Measurements from ENCODE around the gene DTYMK. TPM values are rescaled to one million over a fixed set of nuclear protein-coding genes. Genes with fewer than 3 reads are reported as not detected.

DTYMK gene
- total RNA-seq (2021; fragmentation: NEBNext Ultra II Directional; extraction: Animal tissue kit (Norgen Biotek cat#: 25700)) (69.9 and 70.5 TPM in 2 replicates), polyA plus RNA-seq (2011; rRNA removed) (58.3 and 82.3 TPM in 2 replicates), polyA minus RNA-seq (2011; rRNA and poly(A)+ RNA removed) (19.6 and 25.7 TPM in 2 replicates)
- polyA plus RNA-seq (2011; cell fraction: cytosol; rRNA removed) = 74.7 TPM
- 77.7 TPM for polyA plus RNA-seq (2011; cell fraction: nucleus; rRNA removed)
- 60.0 to 66.8 TPM (median 63.3 TPM) in 4 replicates for polyA plus RNA-seq (2012, experiment 1 of 2)
- polyA plus RNA-seq (2012, experiment 2 of 2) = 92.7 TPM
- 60.0 TPM for polyA plus RNA-seq (2013, experiment 1 of 2)
- polyA plus RNA-seq (2013, experiment 2 of 2) = 59.1 TPM
- 31.5 TPM for polyA minus RNA-seq (2011; cell fraction: cytosol; rRNA and poly(A)+ RNA removed)
- polyA minus RNA-seq (2011; cell fraction: nucleus; rRNA and poly(A)+ RNA removed) = 21.3 TPM
- long read RNA-seq, experiment 1, transcript DTYMK-201 (5 exons, 1,232 nt) = major isoform, 40 of 72 reads
- long read RNA-seq, experiment 1, transcript DTYMK-202 (4 exons, 1,089 nt) = minor isoform, 11 of 72 reads
- long read RNA-seq, experiment 1, partial matches to known transcripts = 2 of 72 reads
- long read RNA-seq, experiment 1, other reads (novel, unspliced or antisense) = 17 of 72 reads
- long read RNA-seq, experiment 2, transcript DTYMK-201 (5 exons, 1,232 nt) = major isoform, 64 of 94 reads
- long read RNA-seq, experiment 2, transcript DTYMK-202 (4 exons, 1,089 nt) = minor isoform, 20 of 94 reads
- long read RNA-seq, experiment 2, partial matches to known transcripts = 2 of 94 reads
- long read RNA-seq, experiment 2, other reads (novel, unspliced or antisense) = 7 of 94 reads

GRCh38 chr2:241686650-241687425, at the start of gene DTYMK:
Gene DTYMK (minus strand): TSS chr2:241686815. CDS start chr2:241686783, 32 bp downstream.
- Histone ChIP-seq H3K4ac (replicated peaks; ENCODE audit: insufficient read length, low read depth, low read length) (peak within 1 kb of the TSS; percentile 14), H2BK20ac (ENCODE audit: low read length) (no peak within 1 kb of the TSS), H2BK12ac (ENCODE audit: low read depth, low read length) (no peak within 1 kb of the TSS), H3K14ac (ENCODE audit: insufficient read length) (no peak within 1 kb of the TSS), H3K56ac (replicated peaks; ENCODE audit: insufficient read length, low read depth, low read length) (peak within 1 kb of the TSS; percentile 86), H3K79me1 (ENCODE audit: low read depth, low read length) (peaks cover 6% of the 10 kb centered on the region), H3K4me2 (ENCODE audit: insufficient read depth in 1 of 2, low read depth in 2 of 2, low read length in 2 of 2) (peak within 1 kb of the TSS; percentile 86), H3K18ac (ENCODE audit: extremely low read depth, low read length) (peak within 1 kb of the TSS; percentile 71), H3K27me3 (replicated peaks in 1 of 4; ENCODE audit: control insufficient read depth in 3 of 4, extremely low read depth in 1 of 4, insufficient read depth in 3 of 4, low read length in 3 of 4) (no peaks in the 10 kb centered on the region), H3K9me3 (ENCODE audit: insufficient read depth in 2 of 2, low read depth in 1 of 2, low read length in 1 of 2) (no peaks in the 10 kb centered on the region), H3K9ac (replicated peaks in 1 of 4; ENCODE audit: extremely low read depth in 1 of 4, low read depth in 3 of 4, low read length in 3 of 4) (peak within 1 kb of the TSS; percentile 82 to 95 (median 88)), H3K23ac (ENCODE audit: insufficient read length) (no peak within 1 kb of the TSS), H3K4me3 (ENCODE audit: extremely low read depth in 1 of 4, insufficient read depth in 2 of 4, low read depth in 3 of 4, low read length in 4 of 4) (peak within 1 kb of the TSS; percentile 84 to 94 (median 91)), H3K4me1 (replicated peaks in 1 of 4; ENCODE audit: control insufficient read depth in 3 of 4, insufficient read depth in 4 of 4, low read length in 3 of 4) (peaks cover 0 to 8% (median 0%) of the 10 kb centered on the region in 4 experiments; a peak in 1 of 7 replicates), H4K20me1 (replicated peaks in 1 of 2; ENCODE audit: control insufficient read depth in 1 of 2, insufficient read depth in 2 of 2, low read length in 2 of 2) (peaks cover 0 to 6% of the 10 kb centered on the region in 2 experiments), H2BK15ac (ENCODE audit: low read length) (no peak within 1 kb of the TSS), H2AFZ (ENCODE audit: low read length) (peak within 1 kb of the TSS; percentile 29; the same call in 1 of the 2 replicates), H4K5ac (ENCODE audit: insufficient read length, low read depth, low read length) (no peak within 1 kb of the TSS), H3K79me2 (ENCODE audit: control insufficient read depth in 1 of 2, insufficient read depth in 2 of 2, low read length in 2 of 2) (peaks cover 0 to 23% of the 10 kb centered on the region in 2 experiments; a peak in 2 of 4 replicates), H2BK120ac (replicated peaks; ENCODE audit: low read depth, low read length) (no peak within 1 kb of the TSS), H4K8ac (ENCODE audit: extremely low read depth, insufficient read depth, low read length) (peak within 1 kb of the TSS; percentile 93), H2AK5ac (ENCODE audit: low read depth, low read length) (no peak within 1 kb of the TSS), H3K23me2 (ENCODE audit: low read depth, low read length) (peaks cover 4% of the 10 kb centered on the region; the same call in 1 of the 2 replicates), H4K91ac (replicated peaks; ENCODE audit: insufficient read length, low read length) (peak within 1 kb of the TSS; percentile 34), H3K27ac (ENCODE audit: low read depth, low read length) (peak within 1 kb of the TSS; percentile 88), H3K36me3 (ENCODE audit: control insufficient read depth in 2 of 4, insufficient read depth in 4 of 4, low read length in 3 of 4) (peaks cover 8 to 35% (median 17%) of the 10 kb centered on the region in 4 experiments; a peak in 7 of 8 replicates), H2BK5ac (ENCODE audit: low read depth, low read length) (peak within 1 kb of the TSS; percentile 44; the same call in 1 of the 2 replicates)
- 1% methylated on average over 92 of the region's 102 CpGs; no CpG with 5 or more reads in 1 of the 2 experiments for WGBS, 2 experiments (ENCODE audit: extremely low coverage in 1 of 2, insufficient coverage in 1 of 2, insufficient read length in 1 of 2, insufficient replicate concordance in 2 of 2, low coverage in 1 of 2, low lambda C conversion rate in 2 of 2, missing lambda C conversion rate in 1 of 2)
- CTCF ChIA-PET (ENCODE audit: partially characterized antibody) = interaction anchor here (0.6 to 3.4 kb wide), 6 partner anchors 11 to 89 kb away, joined by 3 to 11 read pairs (median 4); partner anchors contain the start of genes D2HGDH and ING5
- FAIRE-seq (no peak), DNase-seq (ENCODE audit: low read depth in 1 of 2, low spot score in 2 of 2) (peak in 1 of 2 experiments; percentile 95)
- POLR2A ChIA-PET (ENCODE audit: partially characterized antibody) = interaction anchor here (0.8 to 20.2 kb wide), 12 partner anchors 11 to 195 kb away, joined by 3 to 265 read pairs (median 4); partner anchors contain the start of genes ATG4B, ING5 and THAP4
- TF ChIP-seq SAP30 (IDR thresholded peaks at IDR 0.05; ENCODE audit: insufficient read depth, insufficient replicate concordance, low read length) (peak; percentile 83), GTF2F1 (IDR thresholded peaks at IDR 0.05; ENCODE audit: borderline replicate concordance, low read depth, low read length) (no peak), PHF8 (conservative IDR thresholded peaks at IDR 0.05; ENCODE audit: low read depth, low read length) (peak; percentile 97), GABPA (IDR thresholded peaks at IDR 0.05; ENCODE audit: borderline replicate concordance, insufficient read depth, low read length) (no peak), ZNF274 (IDR thresholded peaks at IDR 0.05; ENCODE audit: borderline replicate concordance, extremely low read depth, low read length) (no peak), TAF1 (IDR thresholded peaks at IDR 0.05; ENCODE audit: low read depth, low read length) (peak; percentile 86), POLR2AphosphoS5 (IDR thresholded peaks at IDR 0.05; ENCODE audit: low read depth, low read length) (peak; percentile 46; the same call in 1 of the 2 replicates)
